GM23338 (cell line): ENCODE measurements around the gene HSD11B1L.

Experiments used
- CREB1 ChIP-seq: fragments of 250-450 bp; sonication (Bioruptor Pico); IDR thresholded peaks from 2 replicates; pipeline ENCODE4 v1.5.0; 2020; ENCODE audit warnings: low read depth, mild to moderate bottlenecking, moderate library complexity
- EZH2 ChIP-seq: fragments of 200-600 bp; sonication (generic); IDR thresholded peaks from one replicate; pipeline ENCODE4 v1.8.0; 2017; ENCODE audit warnings: antibody characterized with exemption, mild to moderate bottlenecking, low read depth; ENCODE audit not compliant: unreplicated experiment
- EZH2phosphoT487 ChIP-seq: fragments of 200-600 bp; sonication (generic); IDR thresholded peaks from one replicate; pipeline ENCODE4 v1.8.1; 2018; ENCODE audit warnings: antibody characterized with exemption; ENCODE audit not compliant: unreplicated experiment
- JUNB ChIP-seq: IDR thresholded peaks from one replicate; pipeline ENCODE4 v1.6.1; 2016; ENCODE audit warnings: antibody characterized with exemption; ENCODE audit not compliant: unreplicated experiment
- REST ChIP-seq: IDR thresholded peaks from one replicate; pipeline ENCODE4 v1.6.1; 2018; ENCODE audit warnings: antibody characterized with exemption; ENCODE audit not compliant: unreplicated experiment
- TF ChIP-seq, protein P1 (sequence below), 2 experiments: fragments of 200-600 bp in 1 of 2; sonication (generic) in 1 of 2; conservative IDR thresholded peaks; 2 replicates each; pipeline versions ENCODE4 v1.5.1 to v1.6.1; 2016 to 2017; ENCODE audit warnings: antibody characterized with exemption in 2 of 2, low read depth in 2 of 2, mild to moderate bottlenecking in 2 of 2, moderate library complexity in 1 of 2
- TF ChIP-seq, protein P2 (sequence below): fragments of 250-450 bp; sonication (Bioruptor Pico); IDR thresholded peaks from 2 replicates; pipeline ENCODE4 v1.5.0; 2020; ENCODE audit warnings: mild to moderate bottlenecking, moderate library complexity

GRCh38 chr19:5632657-5633056 lies 48.2 kb upstream of the HSD11B1L start:
- TF ChIP-seq, protein P1, sequence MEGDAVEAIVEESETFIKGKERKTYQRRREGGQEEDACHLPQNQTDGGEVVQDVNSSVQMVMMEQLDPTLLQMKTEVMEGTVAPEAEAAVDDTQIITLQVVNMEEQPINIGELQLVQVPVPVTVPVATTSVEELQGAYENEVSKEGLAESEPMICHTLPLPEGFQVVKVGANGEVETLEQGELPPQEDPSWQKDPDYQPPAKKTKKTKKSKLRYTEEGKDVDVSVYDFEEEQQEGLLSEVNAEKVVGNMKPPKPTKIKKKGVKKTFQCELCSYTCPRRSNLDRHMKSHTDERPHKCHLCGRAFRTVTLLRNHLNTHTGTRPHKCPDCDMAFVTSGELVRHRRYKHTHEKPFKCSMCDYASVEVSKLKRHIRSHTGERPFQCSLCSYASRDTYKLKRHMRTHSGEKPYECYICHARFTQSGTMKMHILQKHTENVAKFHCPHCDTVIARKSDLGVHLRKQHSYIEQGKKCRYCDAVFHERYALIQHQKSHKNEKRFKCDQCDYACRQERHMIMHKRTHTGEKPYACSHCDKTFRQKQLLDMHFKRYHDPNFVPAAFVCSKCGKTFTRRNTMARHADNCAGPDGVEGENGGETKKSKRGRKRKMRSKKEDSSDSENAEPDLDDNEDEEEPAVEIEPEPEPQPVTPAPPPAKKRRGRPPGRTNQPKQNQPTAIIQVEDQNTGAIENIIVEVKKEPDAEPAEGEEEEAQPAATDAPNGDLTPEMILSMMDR (conservative IDR thresholded peaks at IDR 0.05; ENCODE audit: low read depth in 2 of 2) = no peak
- TF ChIP-seq EZH2phosphoT487 (no peak), REST (no peak), EZH2 (no peak), CREB1 (CRISPR knock-in tag) (no peak), JUNB (no peak)
- TF ChIP-seq, protein P2, sequence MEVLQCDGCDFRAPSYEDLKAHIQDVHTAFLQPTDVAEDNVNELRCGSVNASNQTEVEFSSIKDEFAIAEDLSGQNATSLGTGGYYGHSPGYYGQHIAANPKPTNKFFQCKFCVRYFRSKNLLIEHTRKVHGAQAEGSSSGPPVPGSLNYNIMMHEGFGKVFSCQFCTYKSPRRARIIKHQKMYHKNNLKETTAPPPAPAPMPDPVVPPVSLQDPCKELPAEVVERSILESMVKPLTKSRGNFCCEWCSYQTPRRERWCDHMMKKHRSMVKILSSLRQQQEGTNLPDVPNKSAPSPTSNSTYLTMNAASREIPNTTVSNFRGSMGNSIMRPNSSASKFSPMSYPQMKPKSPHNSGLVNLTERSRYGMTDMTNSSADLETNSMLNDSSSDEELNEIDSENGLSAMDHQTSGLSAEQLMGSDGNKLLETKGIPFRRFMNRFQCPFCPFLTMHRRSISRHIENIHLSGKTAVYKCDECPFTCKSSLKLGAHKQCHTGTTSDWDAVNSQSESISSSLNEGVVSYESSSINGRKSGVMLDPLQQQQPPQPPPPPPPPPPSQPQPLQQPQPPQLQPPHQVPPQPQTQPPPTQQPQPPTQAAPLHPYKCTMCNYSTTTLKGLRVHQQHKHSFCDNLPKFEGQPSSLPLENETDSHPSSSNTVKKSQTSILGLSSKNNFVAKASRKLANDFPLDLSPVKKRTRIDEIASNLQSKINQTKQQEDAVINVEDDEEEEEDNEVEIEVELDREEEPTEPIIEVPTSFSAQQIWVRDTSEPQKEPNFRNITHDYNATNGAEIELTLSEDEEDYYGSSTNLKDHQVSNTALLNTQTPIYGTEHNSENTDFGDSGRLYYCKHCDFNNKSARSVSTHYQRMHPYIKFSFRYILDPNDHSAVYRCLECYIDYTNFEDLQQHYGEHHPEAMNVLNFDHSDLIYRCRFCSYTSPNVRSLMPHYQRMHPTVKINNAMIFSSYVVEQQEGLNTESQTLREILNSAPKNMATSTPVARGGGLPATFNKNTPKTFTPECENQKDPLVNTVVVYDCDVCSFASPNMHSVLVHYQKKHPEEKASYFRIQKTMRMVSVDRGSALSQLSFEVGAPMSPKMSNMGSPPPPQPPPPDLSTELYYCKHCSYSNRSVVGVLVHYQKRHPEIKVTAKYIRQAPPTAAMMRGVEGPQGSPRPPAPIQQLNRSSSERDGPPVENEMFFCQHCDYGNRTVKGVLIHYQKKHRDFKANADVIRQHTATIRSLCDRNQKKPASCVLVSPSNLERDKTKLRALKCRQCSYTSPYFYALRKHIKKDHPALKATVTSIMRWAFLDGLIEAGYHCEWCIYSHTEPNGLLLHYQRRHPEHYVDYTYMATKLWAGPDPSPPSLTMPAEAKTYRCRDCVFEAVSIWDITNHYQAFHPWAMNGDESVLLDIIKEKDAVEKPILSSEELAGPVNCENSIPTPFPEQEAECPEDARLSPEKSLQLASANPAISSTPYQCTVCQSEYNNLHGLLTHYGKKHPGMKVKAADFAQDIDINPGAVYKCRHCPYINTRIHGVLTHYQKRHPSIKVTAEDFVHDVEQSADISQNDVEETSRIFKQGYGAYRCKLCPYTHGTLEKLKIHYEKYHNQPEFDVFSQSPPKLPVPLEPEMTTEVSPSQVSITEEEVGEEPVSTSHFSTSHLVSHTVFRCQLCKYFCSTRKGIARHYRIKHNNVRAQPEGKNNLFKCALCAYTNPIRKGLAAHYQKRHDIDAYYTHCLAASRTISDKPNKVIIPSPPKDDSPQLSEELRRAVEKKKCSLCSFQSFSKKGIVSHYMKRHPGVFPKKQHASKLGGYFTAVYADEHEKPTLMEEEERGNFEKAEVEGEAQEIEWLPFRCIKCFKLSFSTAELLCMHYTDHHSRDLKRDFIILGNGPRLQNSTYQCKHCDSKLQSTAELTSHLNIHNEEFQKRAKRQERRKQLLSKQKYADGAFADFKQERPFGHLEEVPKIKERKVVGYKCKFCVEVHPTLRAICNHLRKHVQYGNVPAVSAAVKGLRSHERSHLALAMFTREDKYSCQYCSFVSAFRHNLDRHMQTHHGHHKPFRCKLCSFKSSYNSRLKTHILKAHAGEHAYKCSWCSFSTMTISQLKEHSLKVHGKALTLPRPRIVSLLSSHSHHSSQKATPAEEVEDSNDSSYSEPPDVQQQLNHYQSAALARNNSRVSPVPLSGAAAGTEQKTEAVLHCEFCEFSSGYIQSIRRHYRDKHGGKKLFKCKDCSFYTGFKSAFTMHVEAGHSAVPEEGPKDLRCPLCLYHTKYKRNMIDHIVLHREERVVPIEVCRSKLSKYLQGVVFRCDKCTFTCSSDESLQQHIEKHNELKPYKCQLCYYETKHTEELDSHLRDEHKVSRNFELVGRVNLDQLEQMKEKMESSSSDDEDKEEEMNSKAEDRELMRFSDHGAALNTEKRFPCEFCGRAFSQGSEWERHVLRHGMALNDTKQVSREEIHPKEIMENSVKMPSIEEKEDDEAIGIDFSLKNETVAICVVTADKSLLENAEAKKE = no peak
